Left colon (tissue), 2 donors: ENCODE measurements around the gene LRRFIP2. TPM values are rescaled to one million over a fixed set of nuclear protein-coding genes. Genes with fewer than 3 reads are reported as not detected.
"Not testable (repeated sequence)": the region's sequence is repeated elsewhere in the genome, so short reads cannot be mapped to it uniquely, and the experiment has no call there.

ENCODE experiments used
- ATAC-seq: fragments of 200-7000 bp; cut with Tn5 transposase; one replicate; pipeline ENCODE4 v1.9.1; 2020; ENCODE audit warnings: mild to moderate bottlenecking, moderate library complexity
- DNase-seq, 2 donors: peaks; one replicate each; pipeline ENCODE4 v3.0.0-alpha.2; 2020
- intact Hi-C, 2 donors: fragments of 100-400 bp; cut with DNase I in 1 of 2; cut with micrococcal nuclease in 1 of 2; formaldehyde crosslinking; loops; one replicate each; pipeline versions ENCODE4 v1.11.2 to v1.14.0; 2022; cut with DNase I, micrococcal nuclease
- total RNA-seq, 2 donors: library from RNA; stranded (reverse); fragmentation: NEBNext Ultra II Directional; extraction: Animal tissue kit (Norgen Biotek cat#: 25700); gene quantifications; one replicate each; pipeline ENCODE4 v1.2.1, GENCODE V29; 2021
- donor health status: DM: no; HTN: no; CAD: no.
- donor health status: DM: yes; HTN: yes; CAD: no.

Gene LRRFIP2
- total RNA-seq, 2 donors from 2014 or later, result 108 to 120 TPM

GRCh38 chr3:37154668-37155314 is 19.6 kb downstream of the LRRFIP2 start:
- ATAC-seq (no peak), DNase-seq (no peak)
- intact Hi-C loops, result no loop called here

GRCh38 chr3:37150621-37151020 is 23.8 kb downstream of the LRRFIP2 start:
- ATAC-seq (no peak), DNase-seq (no peak)
- intact Hi-C loops, result no loop called here

- ATAC-seq, result no peak
- no peak for DNase-seq
- intact Hi-C loops, result no loop called here
Observed at GRCh38 chr3:37149257-37149656, 25.1 kb downstream of the LRRFIP2 start.

GRCh38 chr3:37148208-37148607 is 26.2 kb downstream of the LRRFIP2 start:
- intact Hi-C loops, result no loop called here
- ATAC-seq, result no peak
- DNase-seq, result no peak

GRCh38 chr3:37147666-37148065 is 26.7 kb downstream of the LRRFIP2 start:
- DNase-seq (no peak), ATAC-seq (no peak)
- intact Hi-C loops, result no loop called here

- ATAC-seq, DNase-seq, intact Hi-C loops: not testable (repeated sequence)
Observed at GRCh38 chr3:37146927-37147326, 27.5 kb downstream of the LRRFIP2 start.

GRCh38 chr3:37145611-37146010 is 28.8 kb downstream of the LRRFIP2 start:
- ATAC-seq (no peak), DNase-seq (no peak)
- intact Hi-C loops, result no loop called here

GRCh38 chr3:37144806-37145205 is 29.6 kb downstream of the LRRFIP2 start:
- ATAC-seq, result no peak
- intact Hi-C loops, result no loop called here

GRCh38 chr3:37143821-37144220 is 30.6 kb downstream of the LRRFIP2 start:
- DNase-seq (no peak), ATAC-seq (no peak)
- intact Hi-C loops, result no loop called here

More at GRCh38 chr3:37144806-37145205, 29.6 kb downstream of the LRRFIP2 start:
- DNase-seq, result no peak

- intact Hi-C loops, result no loop called here
- DNase-seq (no peak), ATAC-seq (no peak)
Observed at GRCh38 chr3:37141676-37142075, 32.7 kb downstream of the LRRFIP2 start.

- DNase-seq, result no peak
- intact Hi-C loops, result no loop called here
- ATAC-seq, result no peak
Observed at GRCh38 chr3:37140899-37141541, 33.4 kb downstream of the LRRFIP2 start.

GRCh38 chr3:37139567-37140052 is 34.8 kb downstream of the LRRFIP2 start:
- DNase-seq, result peak; percentile 36 to 53
- peak; percentile 96 for ATAC-seq
- intact Hi-C loops, result no loop called here

- DNase-seq, result no peak
- intact Hi-C loops, result no loop called here
- peak; percentile 57 for ATAC-seq
Observed at GRCh38 chr3:37138816-37139215, 35.6 kb downstream of the LRRFIP2 start.

GRCh38 chr3:37137516-37137915 is 36.9 kb downstream of the LRRFIP2 start:
- DNase-seq (no peak), ATAC-seq (no peak)
- intact Hi-C loops, result no loop called here

GRCh38 chr3:37136067-37136466 is 38.3 kb downstream of the LRRFIP2 start:
- intact Hi-C loops, result no loop called here
- DNase-seq (no peak), ATAC-seq (no peak)

- no peak for ATAC-seq
- intact Hi-C loops, result no loop called here
- DNase-seq, result no peak
Observed at GRCh38 chr3:37135561-37135960, 38.8 kb downstream of the LRRFIP2 start.

- ATAC-seq (peak; percentile 30), DNase-seq (no peak)
- intact Hi-C loops, result no loop called here
Observed at GRCh38 chr3:37132334-37132733, 42.0 kb downstream of the LRRFIP2 start.

- DNase-seq, result no peak
- intact Hi-C loops, result no loop called here
- no peak for ATAC-seq
Observed at GRCh38 chr3:37131860-37132144, 42.6 kb downstream of the LRRFIP2 start.

GRCh38 chr3:37130984-37131859 is 43.2 kb downstream of the LRRFIP2 start:
- peak; percentile 87 for ATAC-seq
- no peak for DNase-seq
- intact Hi-C loops, result no loop called here

- intact Hi-C loops, result no loop called here
- DNase-seq (no peak), ATAC-seq (no peak)
Observed at GRCh38 chr3:37130448-37130847, 43.9 kb downstream of the LRRFIP2 start.
